Kidney epithelial cell (primary cell): Measurements from ENCODE around the gene SPOPL. TPM values are rescaled to one million over a fixed set of nuclear protein-coding genes. Genes with fewer than 3 reads are reported as not detected.

Experiments
- DNase-seq: peaks from one replicate; pipeline ENCODE4 v3.0.0-alpha.2; 2010; ENCODE audit warnings: low read depth
- H3K27me3 ChIP-seq: 2 replicates; pipeline ENCODE4 v1.6.0; 2011; ENCODE audit warnings: low read length; ENCODE audit not compliant: control insufficient read depth, insufficient read depth
- H3K36me3 ChIP-seq: 2 replicates; pipeline ENCODE4 v1.5.1; 2011; ENCODE audit warnings: low read length; ENCODE audit not compliant: control insufficient read depth, insufficient read depth
- H3K4me3 ChIP-seq: 2 replicates; pipeline ENCODE4 v1.5.1; 2011; ENCODE audit warnings: low read depth, mild to moderate bottlenecking, control low read depth, low read length
- CTCF ChIP-seq: IDR thresholded peaks from 2 replicates; pipeline ENCODE4 v1.5.1; 2011; ENCODE audit warnings: mild to moderate bottlenecking, moderate library complexity, low read length, control low read depth, inconsistent platforms; ENCODE audit not compliant: insufficient read depth, poor library complexity, severe bottlenecking
- total RNA-seq: library from RNA; depleted of rRNA; stranded (reverse); fragments of >200 nt; gene quantifications from 2 replicates; pipeline ENCODE4 v1.2.3, GENCODE V29; 2015

The SPOPL gene
- total RNA-seq, 1 donor from 2014 or later: 19.3 TPM

DNA sequence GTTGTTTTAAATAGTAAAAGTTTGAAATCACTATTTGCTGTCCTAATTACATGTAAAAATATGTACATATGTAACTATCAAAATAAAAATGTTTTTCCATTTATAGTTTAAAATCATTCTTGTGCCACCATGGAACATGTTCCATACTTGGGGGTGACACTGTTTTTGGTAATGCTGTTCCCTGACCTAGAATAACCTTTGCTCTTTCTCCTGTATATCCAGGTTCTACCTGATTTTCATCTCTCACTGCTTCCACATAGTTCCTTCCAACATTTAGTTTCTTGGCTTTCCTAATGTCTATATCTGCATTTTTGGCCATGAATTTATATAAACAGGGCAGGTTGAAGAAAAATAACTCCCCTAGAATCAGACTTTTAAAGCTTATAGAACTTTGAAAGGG lies 2.5 kb downstream of the SPOPL start:
- Histone ChIP-seq H3K27me3 (no peaks in the 10 kb centered on the region), H3K36me3 (no peaks in the 10 kb centered on the region), H3K4me3 (no peak overlapping the region)
- no peak for TF ChIP-seq CTCF
- DNase-seq: no peak

DNA sequence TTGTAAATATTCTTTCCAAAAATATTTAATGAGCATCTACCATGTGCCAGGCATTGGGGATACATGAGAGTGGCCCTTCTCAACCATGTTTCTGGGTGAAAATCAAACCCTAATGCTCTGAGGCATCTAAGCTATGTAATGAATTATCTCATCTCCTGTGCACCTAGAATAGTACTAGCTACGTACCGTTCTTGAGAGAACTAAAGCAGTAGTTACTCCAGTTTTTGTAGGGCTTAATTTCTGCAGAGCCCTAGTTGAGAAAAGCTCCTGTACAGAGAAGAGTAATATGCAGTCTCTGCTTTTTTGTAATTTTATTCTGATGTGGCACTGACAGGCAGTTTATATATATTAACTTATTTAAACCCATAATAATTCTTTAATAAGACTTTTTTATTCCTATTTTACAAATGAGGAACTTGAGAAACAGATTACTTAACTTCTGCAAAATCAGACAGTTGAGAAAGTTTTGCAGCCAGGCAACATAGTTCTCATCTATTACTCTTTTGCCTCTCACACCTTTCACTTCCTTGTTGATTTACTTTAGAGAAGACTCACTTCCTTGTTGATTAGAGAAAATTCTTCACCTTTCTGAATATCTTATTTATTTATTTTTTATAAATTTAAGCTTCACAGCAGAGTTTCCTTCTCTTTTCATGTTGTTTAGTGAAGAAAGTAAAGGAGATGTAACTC lies 3.1 kb downstream of the SPOPL start:
- DNase-seq: no peak
- Histone ChIP-seq H3K27me3 (no peaks in the 10 kb centered on the region), H3K4me3 (no peak overlapping the region), H3K36me3 (no peaks in the 10 kb centered on the region)
- TF ChIP-seq CTCF: no peak

DNA sequence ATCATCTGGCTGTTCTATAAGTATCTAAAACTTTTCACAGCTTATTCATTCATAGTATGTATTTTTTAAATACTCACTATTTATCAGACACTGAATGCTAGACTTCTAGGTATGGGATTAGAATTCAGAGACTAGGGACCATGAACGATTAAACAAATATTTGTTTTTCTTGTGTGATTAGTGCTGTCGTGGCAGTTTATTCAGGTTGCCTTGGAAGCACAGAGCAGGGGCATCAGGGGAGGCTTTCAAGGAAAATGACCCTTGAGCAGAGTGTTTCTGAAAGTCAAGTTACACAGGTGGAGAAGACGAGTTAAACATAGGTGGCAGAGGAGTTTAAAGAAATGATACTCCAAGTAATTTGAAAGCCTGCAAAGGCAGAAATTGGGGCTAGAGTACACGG lies 5.7 kb downstream of the SPOPL start:
- Histone ChIP-seq H3K27me3 (no peaks in the 10 kb centered on the region), H3K36me3 (no peaks in the 10 kb centered on the region), H3K4me3 (no peak overlapping the region)
- TF ChIP-seq CTCF: no peak
- DNase-seq: no peak

GRCh38 chr2:138510319-138510718 lies 8.7 kb downstream of the SPOPL start:
- Histone ChIP-seq H3K27me3 (no peaks in the 10 kb centered on the region), H3K36me3 (no peaks in the 10 kb centered on the region), H3K4me3 (no peak overlapping the region)
- no peak for DNase-seq
- TF ChIP-seq CTCF: no peak

- no peak for DNase-seq
- H3K4me3 ChIP-seq: no peak overlapping the region
- H3K27me3 ChIP-seq: no peaks in the 10 kb centered on the region
- no peak for TF ChIP-seq CTCF
- no peaks in the 10 kb centered on the region for H3K36me3 ChIP-seq
Measured at GRCh38 chr2:138512672-138513071, 11.1 kb downstream of the SPOPL start.

- DNase-seq: no peak
- H3K4me3 ChIP-seq: no peak overlapping the region
- H3K36me3 ChIP-seq: no peaks in the 10 kb centered on the region
- H3K27me3 ChIP-seq: no peaks in the 10 kb centered on the region
- no peak for TF ChIP-seq CTCF
Measured at GRCh38 chr2:138514173-138514572, 12.6 kb downstream of the SPOPL start.
